ENCODE data around the gene LRP1. TPM values are rescaled to one million over a fixed set of nuclear protein-coding genes. Genes with fewer than 3 reads are reported as not detected.
A peak's percentile ranks its signal among the peaks of the same experiment; 100 is the strongest.

Gene LRP1
- total and polyA plus RNA-seq, 2 of the 13 experiments (the other 11 are each of a cell fraction or from before 2014, with no cell fraction given), result 14.7 to 30.8 TPM

DNA sequence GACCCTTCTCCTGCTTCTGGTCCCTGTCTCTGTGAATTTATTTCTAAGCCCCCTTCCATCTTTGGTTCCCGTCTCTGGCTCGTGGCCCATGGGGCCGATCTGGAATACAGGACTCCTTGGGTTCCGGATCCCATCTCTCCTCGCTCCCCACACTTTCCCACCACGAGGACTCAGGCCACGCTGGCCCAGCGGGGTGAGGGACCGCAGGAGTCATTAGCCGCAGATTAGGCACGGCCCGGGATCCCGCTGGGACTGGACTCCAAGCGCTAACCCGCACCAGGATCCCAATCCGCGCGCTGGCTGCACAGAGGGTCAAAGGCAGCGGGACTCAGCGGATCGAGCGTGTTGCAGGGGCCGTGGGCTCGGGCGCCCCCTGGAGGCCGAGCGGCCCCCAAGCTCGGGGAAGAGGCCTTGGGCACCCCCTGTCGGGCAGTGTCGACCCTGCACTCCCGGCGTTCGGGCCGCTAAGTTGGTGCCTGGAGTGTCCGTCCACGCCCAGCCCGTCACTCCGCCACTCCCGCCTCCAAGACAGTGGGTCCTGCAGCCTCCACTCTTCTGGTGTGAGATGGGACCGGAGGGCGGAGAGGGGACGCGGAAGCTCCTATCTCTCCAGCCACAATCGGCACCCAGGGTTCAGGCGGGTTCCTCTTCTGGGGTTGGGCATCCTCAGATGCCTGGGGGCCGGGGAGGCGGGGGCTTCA lies 110.7 kb downstream of the LRP1 start (continued):
- TF ChIP-seq, protein P1, sequence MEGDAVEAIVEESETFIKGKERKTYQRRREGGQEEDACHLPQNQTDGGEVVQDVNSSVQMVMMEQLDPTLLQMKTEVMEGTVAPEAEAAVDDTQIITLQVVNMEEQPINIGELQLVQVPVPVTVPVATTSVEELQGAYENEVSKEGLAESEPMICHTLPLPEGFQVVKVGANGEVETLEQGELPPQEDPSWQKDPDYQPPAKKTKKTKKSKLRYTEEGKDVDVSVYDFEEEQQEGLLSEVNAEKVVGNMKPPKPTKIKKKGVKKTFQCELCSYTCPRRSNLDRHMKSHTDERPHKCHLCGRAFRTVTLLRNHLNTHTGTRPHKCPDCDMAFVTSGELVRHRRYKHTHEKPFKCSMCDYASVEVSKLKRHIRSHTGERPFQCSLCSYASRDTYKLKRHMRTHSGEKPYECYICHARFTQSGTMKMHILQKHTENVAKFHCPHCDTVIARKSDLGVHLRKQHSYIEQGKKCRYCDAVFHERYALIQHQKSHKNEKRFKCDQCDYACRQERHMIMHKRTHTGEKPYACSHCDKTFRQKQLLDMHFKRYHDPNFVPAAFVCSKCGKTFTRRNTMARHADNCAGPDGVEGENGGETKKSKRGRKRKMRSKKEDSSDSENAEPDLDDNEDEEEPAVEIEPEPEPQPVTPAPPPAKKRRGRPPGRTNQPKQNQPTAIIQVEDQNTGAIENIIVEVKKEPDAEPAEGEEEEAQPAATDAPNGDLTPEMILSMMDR (CRISPR knock-in tag; IDR thresholded peaks at IDR 0.05), result peak; percentile 100
- 0 out of 2 replicates have a peak, but pooled peaks have one; percentile 14 for TF ChIP-seq ZNF292 (CRISPR knock-in tag; IDR thresholded peaks at IDR 0.05; ENCODE audit: borderline replicate concordance, low read depth)
- no peak for TF ChIP-seq GTF2F1 (IDR thresholded peaks at IDR 0.05; ENCODE audit: low read length)
- peak; percentile 51; the same call in 1 of the 2 replicates for TF ChIP-seq GPN1 (CRISPR knock-in tag; IDR thresholded peaks at IDR 0.05; ENCODE audit: borderline replicate concordance)
- peak; percentile 66 for TF ChIP-seq PHF8 (CRISPR knock-in tag; IDR thresholded peaks at IDR 0.05)
- TF ChIP-seq RBFOX2 (IDR thresholded peaks at IDR 0.05; ENCODE audit: low read depth, low read length), result peak; percentile 83; the same call in 1 of the 2 replicates
- peak; percentile 34; the same call in 1 of the 2 replicates for TF ChIP-seq PITX1 (CRISPR knock-in tag; IDR thresholded peaks at IDR 0.05)
- 0 out of 2 replicates have a peak, but pooled peaks have one; percentile 50 for TF ChIP-seq HNRNPL (IDR thresholded peaks at IDR 0.05; ENCODE audit: low read depth, low read length)
- no peak for TF ChIP-seq PLRG1 (conservative IDR thresholded peaks at IDR 0.05)
- TF ChIP-seq, protein P2, sequence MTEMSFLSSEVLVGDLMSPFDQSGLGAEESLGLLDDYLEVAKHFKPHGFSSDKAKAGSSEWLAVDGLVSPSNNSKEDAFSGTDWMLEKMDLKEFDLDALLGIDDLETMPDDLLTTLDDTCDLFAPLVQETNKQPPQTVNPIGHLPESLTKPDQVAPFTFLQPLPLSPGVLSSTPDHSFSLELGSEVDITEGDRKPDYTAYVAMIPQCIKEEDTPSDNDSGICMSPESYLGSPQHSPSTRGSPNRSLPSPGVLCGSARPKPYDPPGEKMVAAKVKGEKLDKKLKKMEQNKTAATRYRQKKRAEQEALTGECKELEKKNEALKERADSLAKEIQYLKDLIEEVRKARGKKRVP (CRISPR knock-in tag; IDR thresholded peaks at IDR 0.05), result peak in 1 of 2 experiments; percentile 84; a peak in 2 of 4 replicates
- TF ChIP-seq, protein P3, sequence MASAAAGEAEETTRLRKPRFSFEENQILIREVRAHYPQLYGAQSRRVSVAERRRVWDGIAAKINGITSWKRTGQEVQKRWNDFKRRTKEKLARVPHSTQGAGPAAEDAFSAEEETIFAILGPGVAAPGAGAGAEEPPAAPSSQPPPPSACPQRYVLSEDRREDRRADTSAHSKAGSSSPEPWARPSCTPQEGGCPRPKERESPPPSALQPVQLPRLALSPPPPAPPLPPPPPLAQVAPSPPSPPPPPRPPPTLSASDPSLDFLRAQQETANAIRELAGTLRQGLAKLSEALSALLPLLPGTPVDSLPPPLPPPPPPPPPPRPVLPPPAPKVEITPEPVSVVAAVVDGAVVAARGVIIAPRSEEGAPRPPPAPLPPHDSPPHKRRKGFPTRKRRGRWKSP (CRISPR knock-in tag; IDR thresholded peaks at IDR 0.05), result peak; percentile 86
- TF ChIP-seq, protein P4, sequence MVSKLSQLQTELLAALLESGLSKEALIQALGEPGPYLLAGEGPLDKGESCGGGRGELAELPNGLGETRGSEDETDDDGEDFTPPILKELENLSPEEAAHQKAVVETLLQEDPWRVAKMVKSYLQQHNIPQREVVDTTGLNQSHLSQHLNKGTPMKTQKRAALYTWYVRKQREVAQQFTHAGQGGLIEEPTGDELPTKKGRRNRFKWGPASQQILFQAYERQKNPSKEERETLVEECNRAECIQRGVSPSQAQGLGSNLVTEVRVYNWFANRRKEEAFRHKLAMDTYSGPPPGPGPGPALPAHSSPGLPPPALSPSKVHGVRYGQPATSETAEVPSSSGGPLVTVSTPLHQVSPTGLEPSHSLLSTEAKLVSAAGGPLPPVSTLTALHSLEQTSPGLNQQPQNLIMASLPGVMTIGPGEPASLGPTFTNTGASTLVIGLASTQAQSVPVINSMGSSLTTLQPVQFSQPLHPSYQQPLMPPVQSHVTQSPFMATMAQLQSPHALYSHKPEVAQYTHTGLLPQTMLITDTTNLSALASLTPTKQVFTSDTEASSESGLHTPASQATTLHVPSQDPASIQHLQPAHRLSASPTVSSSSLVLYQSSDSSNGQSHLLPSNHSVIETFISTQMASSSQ (IDR thresholded peaks at IDR 0.05; ENCODE audit: low read depth), result no peak
- TF ChIP-seq, protein P4 (CRISPR knock-in tag; IDR thresholded peaks at IDR 0.05; ENCODE audit: borderline replicate concordance), result no peak
- TF ChIP-seq KAT8 (CRISPR knock-in tag; IDR thresholded peaks at IDR 0.05), result peak; percentile 68
- peak; percentile 50; the same call in 1 of the 2 replicates for TF ChIP-seq ZNF253 (CRISPR knock-in tag; IDR thresholded peaks at IDR 0.05; ENCODE audit: borderline replicate concordance)
- TF ChIP-seq, protein P5, sequence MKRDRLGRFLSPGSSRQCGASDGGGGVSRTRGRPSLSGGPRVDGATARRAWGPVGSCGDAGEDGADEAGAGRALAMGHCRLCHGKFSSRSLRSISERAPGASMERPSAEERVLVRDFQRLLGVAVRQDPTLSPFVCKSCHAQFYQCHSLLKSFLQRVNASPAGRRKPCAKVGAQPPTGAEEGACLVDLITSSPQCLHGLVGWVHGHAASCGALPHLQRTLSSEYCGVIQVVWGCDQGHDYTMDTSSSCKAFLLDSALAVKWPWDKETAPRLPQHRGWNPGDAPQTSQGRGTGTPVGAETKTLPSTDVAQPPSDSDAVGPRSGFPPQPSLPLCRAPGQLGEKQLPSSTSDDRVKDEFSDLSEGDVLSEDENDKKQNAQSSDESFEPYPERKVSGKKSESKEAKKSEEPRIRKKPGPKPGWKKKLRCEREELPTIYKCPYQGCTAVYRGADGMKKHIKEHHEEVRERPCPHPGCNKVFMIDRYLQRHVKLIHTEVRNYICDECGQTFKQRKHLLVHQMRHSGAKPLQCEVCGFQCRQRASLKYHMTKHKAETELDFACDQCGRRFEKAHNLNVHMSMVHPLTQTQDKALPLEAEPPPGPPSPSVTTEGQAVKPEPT (CRISPR knock-in tag; IDR thresholded peaks at IDR 0.05; ENCODE audit: low read depth), result no peak
- TF ChIP-seq, protein P6, sequence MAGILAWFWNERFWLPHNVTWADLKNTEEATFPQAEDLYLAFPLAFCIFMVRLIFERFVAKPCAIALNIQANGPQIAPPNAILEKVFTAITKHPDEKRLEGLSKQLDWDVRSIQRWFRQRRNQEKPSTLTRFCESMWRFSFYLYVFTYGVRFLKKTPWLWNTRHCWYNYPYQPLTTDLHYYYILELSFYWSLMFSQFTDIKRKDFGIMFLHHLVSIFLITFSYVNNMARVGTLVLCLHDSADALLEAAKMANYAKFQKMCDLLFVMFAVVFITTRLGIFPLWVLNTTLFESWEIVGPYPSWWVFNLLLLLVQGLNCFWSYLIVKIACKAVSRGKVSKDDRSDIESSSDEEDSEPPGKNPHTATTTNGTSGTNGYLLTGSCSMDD (CRISPR knock-in tag; IDR thresholded peaks at IDR 0.05), result no peak

Measured in HepG2 (cell line).